ENCODE measurements around the gene TLK1.

DNA sequence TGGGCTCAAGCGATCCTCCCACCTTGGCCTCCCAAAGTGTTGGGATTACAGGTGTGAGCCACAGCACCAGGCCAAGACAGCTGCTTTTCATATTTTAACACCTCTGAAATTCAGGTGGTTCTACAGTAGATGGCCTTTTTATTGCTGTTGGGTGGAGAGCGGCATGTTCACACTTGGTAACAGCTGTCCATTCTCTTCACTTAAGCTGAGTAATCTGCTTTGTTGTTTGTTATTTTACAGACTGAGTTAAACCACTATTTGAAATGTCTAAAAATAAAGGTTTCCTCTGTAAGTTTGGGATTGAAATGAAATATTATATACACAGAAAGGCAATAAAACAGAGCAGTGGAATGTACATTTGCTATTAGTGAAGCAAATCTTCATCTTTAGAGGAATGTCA is 44.9 kb upstream of the TLK1 start:
- TF ChIP-seq, protein P1, sequence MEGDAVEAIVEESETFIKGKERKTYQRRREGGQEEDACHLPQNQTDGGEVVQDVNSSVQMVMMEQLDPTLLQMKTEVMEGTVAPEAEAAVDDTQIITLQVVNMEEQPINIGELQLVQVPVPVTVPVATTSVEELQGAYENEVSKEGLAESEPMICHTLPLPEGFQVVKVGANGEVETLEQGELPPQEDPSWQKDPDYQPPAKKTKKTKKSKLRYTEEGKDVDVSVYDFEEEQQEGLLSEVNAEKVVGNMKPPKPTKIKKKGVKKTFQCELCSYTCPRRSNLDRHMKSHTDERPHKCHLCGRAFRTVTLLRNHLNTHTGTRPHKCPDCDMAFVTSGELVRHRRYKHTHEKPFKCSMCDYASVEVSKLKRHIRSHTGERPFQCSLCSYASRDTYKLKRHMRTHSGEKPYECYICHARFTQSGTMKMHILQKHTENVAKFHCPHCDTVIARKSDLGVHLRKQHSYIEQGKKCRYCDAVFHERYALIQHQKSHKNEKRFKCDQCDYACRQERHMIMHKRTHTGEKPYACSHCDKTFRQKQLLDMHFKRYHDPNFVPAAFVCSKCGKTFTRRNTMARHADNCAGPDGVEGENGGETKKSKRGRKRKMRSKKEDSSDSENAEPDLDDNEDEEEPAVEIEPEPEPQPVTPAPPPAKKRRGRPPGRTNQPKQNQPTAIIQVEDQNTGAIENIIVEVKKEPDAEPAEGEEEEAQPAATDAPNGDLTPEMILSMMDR (IDR thresholded peaks at IDR 0.05) = no peak
- TF ChIP-seq POLR2AphosphoS5 (IDR thresholded peaks at IDR 0.05) = no peak
